Measurements from ENCODE around the gene COL4A1. TPM values are rescaled to one million over a fixed set of nuclear protein-coding genes. Genes with fewer than 3 reads are reported as not detected.

Gene COL4A1
- total RNA-seq, 1 experiment from 2014 or later: 4.8 TPM

DNA sequence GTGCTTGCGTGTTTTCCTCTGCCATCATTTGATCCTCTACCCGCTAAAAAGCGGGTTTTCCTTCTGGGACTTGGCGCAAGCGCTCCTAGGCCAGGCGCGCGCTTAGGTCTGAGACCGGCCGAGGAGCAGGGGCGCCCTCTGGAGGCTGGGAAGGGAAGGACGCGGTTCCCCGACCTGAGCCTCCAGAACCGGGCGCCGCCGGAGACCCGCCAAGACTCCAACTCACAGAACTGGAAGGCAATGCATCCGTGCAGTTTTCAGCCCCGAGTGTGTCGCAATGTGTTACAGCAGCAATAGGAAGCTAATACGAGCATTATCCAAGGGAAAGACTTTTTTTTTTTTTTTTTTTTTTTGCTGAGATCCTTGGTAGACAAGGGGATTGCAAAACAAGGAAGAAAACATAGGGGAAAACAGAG lies 190.9 kb downstream of the COL4A1 start:
- H3K27me3 ChIP-seq (replicated peaks; ENCODE audit: control insufficient read depth, insufficient read depth, low read length): no peaks in the 10 kb centered on the region
- Mint-ChIP-seq H3K36me3 (ENCODE audit: insufficient read depth, unreplicated experiment) (no peaks in the 10 kb centered on the region), H3K4me1 (ENCODE audit: low read depth, unreplicated experiment) (peaks cover 7% of the 10 kb centered on the region), H3K9me3 (ENCODE audit: unreplicated experiment) (no peaks in the 10 kb centered on the region), H3K27ac (ENCODE audit: unreplicated experiment) (no peak overlapping the region), H3K4me3 (ENCODE audit: unreplicated experiment) (no peak overlapping the region), H3K27me3 (ENCODE audit: insufficient read depth, unreplicated experiment) (no peaks in the 10 kb centered on the region)
- ChIA-PET POLR2A (no interaction called here), CTCF (no interaction called here)
- H3K36me3 ChIP-seq (ENCODE audit: control insufficient read depth, insufficient read depth, low read length): no peaks in the 10 kb centered on the region
- intact Hi-C loops (cut with micrococcal nuclease; ENCODE audit: unreplicated experiment): no loop called here
- no peaks in the 10 kb centered on the region for H3K9me3 ChIP-seq
- no peak overlapping the region for H3K4me3 ChIP-seq (ENCODE audit: low read depth, low read length)
- BruUV-seq (replicated peaks): no TSS peak
- peak; percentile 59 to 71 for DNase-seq
- TF ChIP-seq, protein P1, sequence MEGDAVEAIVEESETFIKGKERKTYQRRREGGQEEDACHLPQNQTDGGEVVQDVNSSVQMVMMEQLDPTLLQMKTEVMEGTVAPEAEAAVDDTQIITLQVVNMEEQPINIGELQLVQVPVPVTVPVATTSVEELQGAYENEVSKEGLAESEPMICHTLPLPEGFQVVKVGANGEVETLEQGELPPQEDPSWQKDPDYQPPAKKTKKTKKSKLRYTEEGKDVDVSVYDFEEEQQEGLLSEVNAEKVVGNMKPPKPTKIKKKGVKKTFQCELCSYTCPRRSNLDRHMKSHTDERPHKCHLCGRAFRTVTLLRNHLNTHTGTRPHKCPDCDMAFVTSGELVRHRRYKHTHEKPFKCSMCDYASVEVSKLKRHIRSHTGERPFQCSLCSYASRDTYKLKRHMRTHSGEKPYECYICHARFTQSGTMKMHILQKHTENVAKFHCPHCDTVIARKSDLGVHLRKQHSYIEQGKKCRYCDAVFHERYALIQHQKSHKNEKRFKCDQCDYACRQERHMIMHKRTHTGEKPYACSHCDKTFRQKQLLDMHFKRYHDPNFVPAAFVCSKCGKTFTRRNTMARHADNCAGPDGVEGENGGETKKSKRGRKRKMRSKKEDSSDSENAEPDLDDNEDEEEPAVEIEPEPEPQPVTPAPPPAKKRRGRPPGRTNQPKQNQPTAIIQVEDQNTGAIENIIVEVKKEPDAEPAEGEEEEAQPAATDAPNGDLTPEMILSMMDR (IDR thresholded peaks at IDR 0.05; ENCODE audit: insufficient read depth in 1 of 2, low read depth in 1 of 2, low read length in 1 of 2, severe bottlenecking in 1 of 2, unreplicated experiment in 1 of 2): peak; percentile 56 to 82
- H3K4me1 ChIP-seq: no peaks in the 10 kb centered on the region

DNA sequence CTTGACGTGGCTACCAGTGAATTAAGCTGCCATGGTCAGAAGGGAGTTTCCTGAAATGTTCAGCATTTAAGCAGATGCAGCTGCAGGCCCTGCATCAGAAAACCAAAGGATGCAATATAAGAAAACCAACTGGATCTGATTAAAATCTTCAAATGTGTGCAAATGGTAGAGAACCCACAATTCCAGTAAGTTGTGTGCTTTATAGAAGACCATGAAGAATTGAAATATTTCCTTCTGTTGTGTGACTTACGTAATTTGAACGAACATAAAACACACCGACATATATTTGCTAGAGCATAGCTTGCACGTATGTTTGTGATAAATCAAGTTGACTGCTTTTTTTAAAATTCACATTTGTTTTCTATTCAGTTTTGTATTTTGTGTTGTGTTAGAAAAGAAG lies 191.4 kb downstream of the COL4A1 start:
- no TSS peak for BruUV-seq (replicated peaks)
- H3K36me3 Mint-ChIP-seq (ENCODE audit: insufficient read depth, unreplicated experiment): no peaks in the 10 kb centered on the region
- ChIA-PET CTCF (no interaction called here), POLR2A (no interaction called here)
- Histone ChIP-seq H3K36me3 (ENCODE audit: control insufficient read depth, insufficient read depth, low read length) (no peaks in the 10 kb centered on the region), H3K27me3 (replicated peaks; ENCODE audit: control insufficient read depth, insufficient read depth, low read length) (no peaks in the 10 kb centered on the region), H3K9me3 (no peaks in the 10 kb centered on the region), H3K4me1 (no peaks in the 10 kb centered on the region), H3K4me3 (ENCODE audit: low read depth, low read length) (no peak overlapping the region)
- H3K4me3 Mint-ChIP-seq (ENCODE audit: unreplicated experiment): no peak overlapping the region
- no peaks in the 10 kb centered on the region for H3K9me3 Mint-ChIP-seq (ENCODE audit: unreplicated experiment)
- no peaks in the 10 kb centered on the region for H3K27me3 Mint-ChIP-seq (ENCODE audit: insufficient read depth, unreplicated experiment)
- TF ChIP-seq, protein P1 (IDR thresholded peaks at IDR 0.05; ENCODE audit: insufficient read depth in 1 of 2, low read depth in 1 of 2, low read length in 1 of 2, severe bottlenecking in 1 of 2, unreplicated experiment in 1 of 2): no peak
- H3K4me1 Mint-ChIP-seq (ENCODE audit: low read depth, unreplicated experiment): peaks cover 7% of the 10 kb centered on the region
- no peak for DNase-seq
- intact Hi-C loops (cut with micrococcal nuclease; ENCODE audit: unreplicated experiment): no loop called here
- no peak overlapping the region for H3K27ac Mint-ChIP-seq (ENCODE audit: unreplicated experiment)

DNA sequence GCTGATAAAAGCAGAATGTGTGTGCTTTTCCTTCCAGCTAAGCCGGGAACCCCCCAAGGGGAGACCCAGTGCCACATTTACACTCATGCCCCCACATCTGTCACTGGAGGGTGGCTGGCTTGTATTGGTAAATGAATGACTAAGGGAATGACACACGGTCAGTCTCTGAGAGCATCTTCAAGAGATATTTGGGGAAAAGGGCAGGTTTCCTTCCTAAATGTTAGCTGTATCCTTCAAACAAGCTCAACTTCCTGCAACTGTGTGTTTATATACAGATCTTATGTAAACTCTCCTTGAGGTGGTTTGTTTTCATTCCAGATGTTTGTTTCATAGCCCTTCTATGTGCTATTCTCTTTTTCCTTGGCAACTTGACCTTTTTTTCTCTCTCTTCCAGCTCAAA lies 192.6 kb downstream of the COL4A1 start:
- H3K36me3 Mint-ChIP-seq (ENCODE audit: insufficient read depth, unreplicated experiment): no peaks in the 10 kb centered on the region
- BruUV-seq (replicated peaks): no TSS peak

More for the DNA sequence above, 192.6 kb downstream of the COL4A1 start:
- no peaks in the 10 kb centered on the region for H3K27me3 Mint-ChIP-seq (ENCODE audit: insufficient read depth, unreplicated experiment)
- peaks cover 7% of the 10 kb centered on the region for H3K4me1 Mint-ChIP-seq (ENCODE audit: low read depth, unreplicated experiment)
- Histone ChIP-seq H3K4me3 (ENCODE audit: low read depth, low read length) (no peak overlapping the region), H3K4me1 (no peaks in the 10 kb centered on the region), H3K9me3 (no peaks in the 10 kb centered on the region), H3K36me3 (ENCODE audit: control insufficient read depth, insufficient read depth, low read length) (no peaks in the 10 kb centered on the region), H3K27me3 (replicated peaks; ENCODE audit: control insufficient read depth, insufficient read depth, low read length) (no peaks in the 10 kb centered on the region)
- no peak for DNase-seq
- CTCF ChIA-PET: interaction anchor here (0.6 to 1.1 kb wide), 2 partner anchors 72 to 592 kb away, joined by 3 read pairs; no protein-coding TSS in a partner anchor
- H3K4me3 Mint-ChIP-seq (ENCODE audit: unreplicated experiment): no peak overlapping the region
- intact Hi-C loops (cut with micrococcal nuclease; ENCODE audit: unreplicated experiment): no loop called here
- H3K9me3 Mint-ChIP-seq (ENCODE audit: unreplicated experiment): no peaks in the 10 kb centered on the region
- H3K27ac Mint-ChIP-seq (ENCODE audit: unreplicated experiment): no peak overlapping the region
- POLR2A ChIA-PET: no interaction called here
- TF ChIP-seq, protein P1 (IDR thresholded peaks at IDR 0.05; ENCODE audit: insufficient read depth in 1 of 2, low read depth in 1 of 2, low read length in 1 of 2, severe bottlenecking in 1 of 2, unreplicated experiment in 1 of 2): no peak
